WI38 (cell line): ENCODE measurements around the gene OCA2.
"Not testable (repeated sequence)": the region's sequence is repeated elsewhere in the genome, so short reads cannot be mapped to it uniquely, and the experiment has no call there.

ENCODE experiments used
- H3K4me3 ChIP-seq: 2 replicates; pipeline ENCODE4 v1.5.1; 2011; ENCODE audit warnings: low read depth, mild to moderate bottlenecking, control low read depth, low read length
- TF ChIP-seq, protein P1 (sequence below): IDR thresholded peaks from 2 replicates; pipeline ENCODE4 v1.5.1; 2012; ENCODE audit warnings: low read depth, mild to moderate bottlenecking, control low read depth, low read length

Gene OCA2

GRCh38 chr15:28124841-28125240 is 25.7 kb upstream of the OCA2 start:
- TF ChIP-seq, protein P1, sequence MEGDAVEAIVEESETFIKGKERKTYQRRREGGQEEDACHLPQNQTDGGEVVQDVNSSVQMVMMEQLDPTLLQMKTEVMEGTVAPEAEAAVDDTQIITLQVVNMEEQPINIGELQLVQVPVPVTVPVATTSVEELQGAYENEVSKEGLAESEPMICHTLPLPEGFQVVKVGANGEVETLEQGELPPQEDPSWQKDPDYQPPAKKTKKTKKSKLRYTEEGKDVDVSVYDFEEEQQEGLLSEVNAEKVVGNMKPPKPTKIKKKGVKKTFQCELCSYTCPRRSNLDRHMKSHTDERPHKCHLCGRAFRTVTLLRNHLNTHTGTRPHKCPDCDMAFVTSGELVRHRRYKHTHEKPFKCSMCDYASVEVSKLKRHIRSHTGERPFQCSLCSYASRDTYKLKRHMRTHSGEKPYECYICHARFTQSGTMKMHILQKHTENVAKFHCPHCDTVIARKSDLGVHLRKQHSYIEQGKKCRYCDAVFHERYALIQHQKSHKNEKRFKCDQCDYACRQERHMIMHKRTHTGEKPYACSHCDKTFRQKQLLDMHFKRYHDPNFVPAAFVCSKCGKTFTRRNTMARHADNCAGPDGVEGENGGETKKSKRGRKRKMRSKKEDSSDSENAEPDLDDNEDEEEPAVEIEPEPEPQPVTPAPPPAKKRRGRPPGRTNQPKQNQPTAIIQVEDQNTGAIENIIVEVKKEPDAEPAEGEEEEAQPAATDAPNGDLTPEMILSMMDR = no peak
- no peak overlapping the region for H3K4me3 ChIP-seq

GRCh38 chr15:28123408-28124023 is 24.4 kb upstream of the OCA2 start:
- no peak overlapping the region for H3K4me3 ChIP-seq
- TF ChIP-seq, protein P1 = peak; percentile 78

GRCh38 chr15:28122038-28122949 is 23.2 kb upstream of the OCA2 start:
- no peak overlapping the region for H3K4me3 ChIP-seq

DNA sequence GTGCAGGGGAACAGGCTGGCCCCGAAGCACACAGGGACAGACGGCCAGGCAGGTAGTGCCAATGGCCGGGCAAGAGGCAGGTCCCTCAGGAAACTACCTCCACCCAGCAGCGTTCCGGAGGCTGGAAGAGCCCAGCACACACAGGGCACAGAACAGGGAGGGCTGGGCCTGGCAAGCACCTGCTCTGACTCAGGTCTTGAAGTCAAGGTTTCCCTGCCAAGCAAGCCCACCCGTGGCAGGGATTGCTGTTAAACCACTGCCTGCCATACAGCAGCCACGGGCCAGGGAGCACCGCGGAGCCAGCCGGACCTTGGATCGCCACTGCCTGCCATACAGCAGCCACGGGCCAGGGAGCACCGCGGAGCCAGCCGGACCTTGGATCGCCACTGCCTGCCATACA is 22.5 kb upstream of the OCA2 start:
- not testable (repeated sequence) for H3K4me3 ChIP-seq

More at GRCh38 chr15:28122038-28122949, 23.2 kb upstream of the OCA2 start:
- TF ChIP-seq, protein P1 = no peak

DNA sequence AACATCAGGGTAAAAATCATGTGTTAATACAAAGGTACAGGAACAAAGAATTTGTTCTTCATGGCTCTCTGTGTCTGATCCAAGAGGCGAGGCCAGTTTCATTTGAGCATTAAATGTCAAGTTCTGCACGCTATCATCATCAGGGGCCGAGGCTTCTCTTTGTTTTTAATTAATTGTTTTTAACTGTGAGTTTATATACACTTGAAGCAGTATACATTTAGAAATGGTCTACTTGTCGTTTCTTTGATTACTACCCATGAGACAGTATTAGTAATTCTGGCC is 21.2 kb upstream of the OCA2 start:
- TF ChIP-seq, protein P1 = no peak

GRCh38 chr15:28118531-28118930 is 19.4 kb upstream of the OCA2 start:
- H3K4me3 ChIP-seq = no peak overlapping the region
- TF ChIP-seq, protein P1 = no peak

More for the DNA sequence above, 21.2 kb upstream of the OCA2 start:
- no peak overlapping the region for H3K4me3 ChIP-seq

DNA sequence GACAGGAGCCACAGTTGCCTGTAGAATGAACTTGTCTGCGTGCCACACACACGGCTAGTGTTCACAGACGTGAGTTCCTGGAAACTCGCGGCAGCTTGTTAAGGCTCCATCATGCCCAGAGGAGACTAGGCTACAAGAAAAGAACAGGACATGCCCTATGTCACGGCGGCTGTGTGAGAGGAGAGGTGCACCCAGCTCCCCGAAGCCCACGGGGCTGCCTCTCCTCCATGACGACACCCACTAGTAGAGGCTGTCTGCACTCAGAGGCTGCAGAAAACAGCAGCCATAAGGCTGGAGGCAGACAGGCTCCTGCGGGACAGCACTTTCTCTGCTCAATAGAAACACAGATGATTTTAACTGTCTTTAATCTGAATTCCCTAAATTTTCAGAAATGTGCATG is 19.0 kb upstream of the OCA2 start:
- H3K4me3 ChIP-seq = no peak overlapping the region
- TF ChIP-seq, protein P1 = no peak
